BLaER1 treated with 17β-estradiol and CSF1 and Interleukin-3, amounts not matched to agents 10 nM and 100 nM (cell line): ENCODE results near the gene RGS6.
A peak's percentile ranks its signal among the peaks of the same experiment; 100 is the strongest.

Experiments used
- H3K27ac ChIP-seq, 11 experiments: shearing (Covaris generic); formaldehyde crosslinking; 2 replicates each; pipeline ENCODE4 v1.8.1; 2022
- H3K27me3 ChIP-seq, 11 experiments: shearing (Covaris generic); formaldehyde crosslinking; 2 replicates each; pipeline ENCODE4 v1.8.1; 2022
- H3K36me3 ChIP-seq, 11 experiments: shearing (Covaris generic); formaldehyde crosslinking; 2 replicates each; pipeline ENCODE4 v1.8.1; 2022
- H3K4me1 ChIP-seq, 10 experiments: shearing (Covaris generic); formaldehyde crosslinking; 2 replicates each; pipeline ENCODE4 v1.8.1; 2022
- H3K4me2 ChIP-seq, 11 experiments: shearing (Covaris generic); formaldehyde crosslinking; 2 replicates each; pipeline ENCODE4 v1.8.1; 2022
- H3K4me3 ChIP-seq, 10 experiments: shearing (Covaris generic); formaldehyde crosslinking; 2 replicates each; pipeline ENCODE4 v1.8.1; 2022
- H3K9ac ChIP-seq, 11 experiments: shearing (Covaris generic); formaldehyde crosslinking; 2 replicates each; pipeline ENCODE4 v1.8.1; 2022
- H3K9me3 ChIP-seq, 11 experiments: shearing (Covaris generic); formaldehyde crosslinking; replicated peaks in 1 of 11; 2 replicates each; pipeline ENCODE4 v1.8.1; 2022
- H4K20me1 ChIP-seq, 11 experiments: shearing (Covaris generic); formaldehyde crosslinking; 2 replicates each; pipeline ENCODE4 v1.8.1; 2022
- Cebpa-rat ChIP-seq, 11 experiments: shearing (Covaris generic); IDR thresholded peaks; 2 replicates each; pipeline ENCODE4 v1.8.1; 2022

The RGS6 gene

DNA sequence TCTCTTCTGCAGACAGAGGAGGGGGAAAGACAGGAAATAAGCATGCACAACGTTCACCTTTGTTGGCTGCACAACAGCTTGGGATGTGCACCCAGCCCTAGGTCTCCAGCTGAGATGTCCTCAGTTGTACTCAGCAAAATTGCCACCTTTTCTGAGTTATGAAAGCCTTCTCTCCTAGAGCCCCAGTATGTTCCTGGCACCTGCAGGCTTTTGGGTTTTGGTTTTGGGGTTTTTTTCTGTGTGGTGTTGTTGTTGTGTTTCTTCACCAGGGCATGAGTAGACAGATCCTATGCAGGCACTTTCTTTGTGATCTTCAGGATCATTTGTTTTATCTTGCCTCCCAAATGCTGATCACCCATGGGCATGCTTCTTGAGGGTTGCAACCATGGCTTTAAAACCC, 498.2 kb downstream of the RGS6 start:
- no peak overlapping the region for H3K4me3 ChIP-seq
- H4K20me1 ChIP-seq, result no peaks in the 10 kb centered on the region
- no peak for TF ChIP-seq Cebpa-rat (IDR thresholded peaks at IDR 0.05)
- H3K4me2 ChIP-seq, result no peak overlapping the region
- no peaks in the 10 kb centered on the region for H3K36me3 ChIP-seq
- H3K9me3 ChIP-seq, result peaks cover 10 to 43% (median 26%) of the 10 kb centered on the region in 11 experiments
- no peaks in the 10 kb centered on the region for H3K27me3 ChIP-seq
- H3K27ac ChIP-seq, result no peak overlapping the region
- no peaks in the 10 kb centered on the region for H3K4me1 ChIP-seq
- H3K9ac ChIP-seq, result no peak overlapping the region

DNA sequence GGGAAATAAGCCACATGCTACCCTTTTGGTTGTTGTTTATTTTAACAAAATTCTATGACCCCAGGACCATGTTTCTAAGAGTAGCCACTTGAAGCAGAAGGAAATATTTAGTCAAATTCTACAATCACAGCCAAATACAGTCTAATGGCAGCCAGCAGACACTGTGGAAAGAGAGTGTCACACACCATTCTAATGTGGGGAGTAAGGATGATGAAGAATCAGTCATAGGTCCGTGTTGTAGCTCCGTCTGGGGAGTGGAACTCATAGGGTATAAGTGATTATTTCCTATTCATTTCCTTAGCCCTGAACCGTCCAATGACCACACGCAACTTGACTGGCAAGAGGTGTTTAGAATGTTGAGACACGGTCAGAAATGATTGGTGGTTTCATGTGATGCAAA, 500.5 kb downstream of the RGS6 start:
- Histone ChIP-seq H3K27ac (no peak overlapping the region), H3K4me1 (no peaks in the 10 kb centered on the region), H3K27me3 (no peaks in the 10 kb centered on the region), H3K9ac (no peak overlapping the region), H3K36me3 (no peaks in the 10 kb centered on the region), H4K20me1 (no peaks in the 10 kb centered on the region), H3K4me3 (no peak overlapping the region), H3K4me2 (no peak overlapping the region), H3K9me3 (peaks cover 5 to 36% (median 19%) of the 10 kb centered on the region in 11 experiments; a peak in 20 of 22 replicates)
- TF ChIP-seq Cebpa-rat (IDR thresholded peaks at IDR 0.05), result no peak

DNA sequence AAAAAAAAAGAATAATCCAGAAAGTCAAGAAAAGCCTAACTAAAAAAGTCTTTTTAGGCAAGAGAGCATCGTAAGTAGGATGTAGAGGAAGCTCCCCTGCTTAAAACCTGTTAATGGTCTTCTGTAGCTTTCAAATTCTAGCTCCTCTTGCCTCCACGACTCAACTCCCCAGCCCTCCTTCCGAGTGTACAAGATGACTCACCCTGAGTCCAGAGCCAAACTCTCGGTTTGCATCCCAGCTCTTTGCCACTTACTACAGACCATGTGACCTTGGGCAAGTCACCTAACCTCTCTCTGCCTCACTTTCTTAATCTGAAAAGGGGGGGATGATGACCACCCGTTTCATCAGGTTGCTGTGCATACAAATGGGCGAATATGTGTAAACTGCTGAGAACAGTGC, 501.3 kb downstream of the RGS6 start:
- TF ChIP-seq Cebpa-rat (IDR thresholded peaks at IDR 0.05), result no peak
- H3K4me1 ChIP-seq, result peaks cover 0 to 2% (median 0%) of the 10 kb centered on the region in 10 experiments; a peak in 1 of 20 replicates
- no peaks in the 10 kb centered on the region for H3K36me3 ChIP-seq
- H3K9me3 ChIP-seq, result peaks cover 0 to 28% (median 12%) of the 10 kb centered on the region in 11 experiments; a peak in 15 of 22 replicates
- no peak overlapping the region for H3K27ac ChIP-seq
- H3K4me3 ChIP-seq, result no peak overlapping the region
- no peaks in the 10 kb centered on the region for H4K20me1 ChIP-seq
- no peak overlapping the region for H3K9ac ChIP-seq
- H3K4me2 ChIP-seq, result no peak overlapping the region
- H3K27me3 ChIP-seq, result no peaks in the 10 kb centered on the region

GRCh38 chr14:72434856-72435255, 502.6 kb downstream of the RGS6 start:
- no peak overlapping the region for H3K9ac ChIP-seq
- H3K4me2 ChIP-seq, result no peak overlapping the region
- H3K27ac ChIP-seq, result no peak overlapping the region
- H4K20me1 ChIP-seq, result no peaks in the 10 kb centered on the region; a peak in 1 of 22 replicates
- TF ChIP-seq Cebpa-rat (IDR thresholded peaks at IDR 0.05), result no peak
- H3K4me3 ChIP-seq, result no peak overlapping the region
- peaks cover 6 to 16% (median 13%) of the 10 kb centered on the region in 10 experiments for H3K4me1 ChIP-seq
- H3K36me3 ChIP-seq, result no peaks in the 10 kb centered on the region
- peaks cover 0 to 15% (median 5%) of the 10 kb centered on the region in 11 experiments; a peak in 12 of 22 replicates for H3K9me3 ChIP-seq
- H3K27me3 ChIP-seq, result no peaks in the 10 kb centered on the region

DNA sequence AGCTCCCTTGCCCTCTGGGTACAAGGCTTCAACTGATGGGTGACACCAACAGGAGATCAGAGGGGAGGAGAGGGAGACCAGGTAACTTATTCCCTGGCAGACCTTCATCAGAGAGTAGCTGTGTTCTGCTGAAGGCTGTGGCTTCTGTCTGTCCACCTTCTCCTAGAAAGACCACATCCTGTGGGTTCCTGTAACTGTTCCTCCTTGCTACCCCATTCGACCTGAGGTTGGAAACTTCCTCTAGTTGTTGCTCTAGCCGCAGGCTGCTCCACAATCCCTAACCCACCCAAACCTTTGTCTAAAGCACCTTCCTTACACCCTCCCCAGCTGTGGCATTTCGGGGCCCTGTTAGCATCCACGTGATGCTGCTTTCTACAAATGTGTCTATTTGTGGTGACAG, 507.5 kb downstream of the RGS6 start:
- Histone ChIP-seq H3K27ac (no peak overlapping the region; a peak in 1 of 22 replicates), H4K20me1 (no peaks in the 10 kb centered on the region; a peak in 1 of 22 replicates), H3K9ac (no peak overlapping the region), H3K27me3 (0 out of 22 replicates have a peak, but pooled peaks cover 0 to 11% (median 0%) of the 10 kb centered on the region in 11 experiments), H3K36me3 (no peaks in the 10 kb centered on the region), H3K4me1 (peaks cover 28 to 60% (median 46%) of the 10 kb centered on the region in 10 experiments), H3K9me3 (no peaks in the 10 kb centered on the region), H3K4me2 (peak overlapping the region; percentile 55 to 86 (median 69)), H3K4me3 (peak overlapping the region in 1 of 10 experiments; percentile 5; a peak in 1 of 20 replicates)
- TF ChIP-seq Cebpa-rat (IDR thresholded peaks at IDR 0.05), result no peak

DNA sequence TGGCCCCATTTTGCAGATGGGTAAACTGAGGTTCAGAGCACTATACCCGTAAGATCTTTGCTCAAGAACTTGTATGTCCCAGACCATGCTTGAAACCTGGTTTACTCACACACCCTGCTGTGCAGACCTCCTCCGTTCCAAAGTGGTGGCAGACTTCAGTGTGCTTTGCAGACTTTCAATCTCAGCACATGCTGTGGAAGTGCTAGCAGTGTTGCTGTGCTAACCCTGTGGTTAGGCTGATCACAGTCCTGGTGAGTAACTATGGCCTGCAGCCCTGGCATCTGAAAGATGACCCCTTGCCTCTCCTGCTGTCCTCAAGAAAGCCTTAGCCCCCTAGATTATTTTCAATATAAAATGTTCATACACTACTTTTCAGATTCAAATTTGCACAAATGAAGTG, 511.0 kb downstream of the RGS6 start:
- H3K4me1 ChIP-seq, result peaks cover 31 to 63% (median 49%) of the 10 kb centered on the region in 10 experiments
- H3K36me3 ChIP-seq, result no peaks in the 10 kb centered on the region
- TF ChIP-seq Cebpa-rat (IDR thresholded peaks at IDR 0.05), result no peak
- no peaks in the 10 kb centered on the region for H3K9me3 ChIP-seq
- H3K27ac ChIP-seq, result peak overlapping the region in 9 of 11 experiments; percentile 58 to 86 (median 77); a peak in 18 of 22 replicates
- peak overlapping the region in 9 of 11 experiments; percentile 39 to 78 (median 69); a peak in 13 of 22 replicates for H3K9ac ChIP-seq
- no peaks in the 10 kb centered on the region; a peak in 1 of 22 replicates for H4K20me1 ChIP-seq
- peak overlapping the region in 3 of 10 experiments; percentile 47 to 62 (median 49); a peak in 3 of 20 replicates for H3K4me3 ChIP-seq
- H3K27me3 ChIP-seq, result 0 out of 22 replicates have a peak, but pooled peaks cover 0 to 11% (median 0%) of the 10 kb centered on the region in 11 experiments
- peak overlapping the region; percentile 75 to 90 (median 86) for H3K4me2 ChIP-seq

DNA sequence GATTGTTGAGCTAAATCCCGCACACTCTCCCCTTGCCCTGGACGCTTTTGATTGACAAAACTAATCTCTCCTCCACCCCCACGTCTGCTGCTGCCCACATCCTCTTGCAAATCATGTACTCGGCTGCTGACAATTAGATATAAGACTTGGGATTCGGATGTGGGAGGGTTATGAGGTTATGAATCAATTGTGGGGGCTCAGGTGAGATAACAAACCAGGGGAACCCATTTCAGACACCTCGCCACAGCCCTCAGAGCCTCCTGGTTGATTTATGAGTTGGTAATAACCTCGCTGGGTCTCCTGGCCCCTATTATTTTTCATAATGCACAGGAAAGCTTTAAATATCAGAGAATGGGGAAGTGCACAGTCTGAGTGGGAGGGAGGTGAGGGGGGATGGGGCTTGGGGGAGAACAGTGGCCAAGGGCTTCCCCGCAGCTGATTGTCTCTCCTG, 511.8 kb downstream of the RGS6 start:
- Histone ChIP-seq H3K9me3 (no peaks in the 10 kb centered on the region), H3K36me3 (no peaks in the 10 kb centered on the region), H4K20me1 (no peaks in the 10 kb centered on the region; a peak in 1 of 22 replicates), H3K27ac (peak overlapping the region in 10 of 11 experiments; percentile 13 to 86 (median 77); a peak in 19 of 22 replicates), H3K27me3 (0 out of 22 replicates have a peak, but pooled peaks cover 0 to 11% (median 0%) of the 10 kb centered on the region in 11 experiments), H3K4me1 (peaks cover 31 to 58% (median 46%) of the 10 kb centered on the region in 10 experiments), H3K9ac (peak overlapping the region in 9 of 11 experiments; percentile 39 to 78 (median 69); a peak in 18 of 22 replicates), H3K4me2 (peak overlapping the region; percentile 75 to 90 (median 86)), H3K4me3 (peak overlapping the region in 7 of 10 experiments; percentile 21 to 62 (median 48); a peak in 11 of 20 replicates)
- no peak for TF ChIP-seq Cebpa-rat (IDR thresholded peaks at IDR 0.05)

GRCh38 chr14:72444701-72445100, 512.5 kb downstream of the RGS6 start:
- Histone ChIP-seq H4K20me1 (no peaks in the 10 kb centered on the region; a peak in 1 of 22 replicates), H3K9me3 (no peaks in the 10 kb centered on the region), H3K4me2 (peak overlapping the region; percentile 75 to 90 (median 86)), H3K27me3 (0 out of 22 replicates have a peak, but pooled peaks cover 0 to 11% (median 0%) of the 10 kb centered on the region in 11 experiments), H3K27ac (peak overlapping the region in 9 of 11 experiments; percentile 14 to 86 (median 77); a peak in 16 of 22 replicates), H3K9ac (peak overlapping the region in 5 of 11 experiments; percentile 40 to 78 (median 72); a peak in 7 of 22 replicates), H3K4me1 (peaks cover 26 to 51% (median 39%) of the 10 kb centered on the region in 10 experiments), H3K36me3 (no peaks in the 10 kb centered on the region), H3K4me3 (peak overlapping the region in 2 of 10 experiments; percentile 49 to 62; a peak in 2 of 20 replicates)
- TF ChIP-seq Cebpa-rat (IDR thresholded peaks at IDR 0.05), result no peak

GRCh38 chr14:72448212-72448611, 516.0 kb downstream of the RGS6 start:
- Histone ChIP-seq H3K4me1 (peaks cover 42 to 48% (median 45%) of the 10 kb centered on the region in 10 experiments), H3K4me2 (no peak overlapping the region), H3K36me3 (no peaks in the 10 kb centered on the region), H3K27ac (no peak overlapping the region), H3K27me3 (peaks cover 0 to 3% (median 0%) of the 10 kb centered on the region in 11 experiments; a peak in 1 of 22 replicates), H3K4me3 (no peak overlapping the region), H3K9ac (no peak overlapping the region), H4K20me1 (no peaks in the 10 kb centered on the region), H3K9me3 (no peaks in the 10 kb centered on the region)
- no peak for TF ChIP-seq Cebpa-rat (IDR thresholded peaks at IDR 0.05)
